ENCODE measurements around the gene ANXA2R. TPM values are rescaled to one million over a fixed set of nuclear protein-coding genes. Genes with fewer than 3 reads are reported as not detected.

ANXA2R gene
- total RNA-seq, 1 experiment from 2014 or later = 8.9 TPM

DNA sequence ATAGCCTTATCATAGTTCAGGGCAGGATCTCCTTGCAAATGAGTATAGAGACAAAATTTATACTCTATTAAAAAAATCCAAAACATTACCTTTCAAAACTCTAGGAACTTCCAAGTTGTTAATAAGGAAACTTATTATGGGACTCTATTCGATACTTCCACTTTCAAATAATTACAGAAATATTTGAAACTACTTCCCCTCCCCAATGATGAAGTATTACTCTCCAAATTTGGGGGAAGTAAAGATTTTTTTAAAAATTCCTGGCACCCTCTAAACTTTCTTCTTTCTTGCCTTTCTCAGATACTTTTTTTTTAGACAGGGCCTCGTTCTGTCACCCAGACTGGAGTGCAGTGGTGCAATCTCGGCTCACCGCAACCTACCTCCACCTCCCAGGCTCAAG is 35.1 kb downstream of the ANXA2R start:
- Histone ChIP-seq H3K4me2 (ENCODE audit: low read length) (no peak overlapping the region), H3K4me3 (ENCODE audit: low read length) (no peak overlapping the region), H3K27ac (ENCODE audit: low read length) (no peak overlapping the region), H3K36me3 (ENCODE audit: low read depth, low read length) (no peaks in the 10 kb centered on the region), H3K9me2 (replicated peaks; ENCODE audit: low read length) (0 out of 2 replicates have a peak, but pooled peaks cover 4% of the 10 kb centered on the region), H3K79me2 (ENCODE audit: low read length) (no peaks in the 10 kb centered on the region), H4K20me1 (ENCODE audit: low read length) (no peaks in the 10 kb centered on the region), H3F3A (ENCODE audit: low read length, unreplicated experiment) (no peaks in the 10 kb centered on the region), H2AFZ (ENCODE audit: low read length) (no peak overlapping the region), H3K4me1 (ENCODE audit: insufficient read depth, low read length) (peaks cover 14% of the 10 kb centered on the region; the same call in 1 of the 2 replicates), H3K9me3 (ENCODE audit: low read length) (no peaks in the 10 kb centered on the region), H3K9ac (ENCODE audit: low read length) (no peak overlapping the region), H3K27me3 (ENCODE audit: low read length) (no peaks in the 10 kb centered on the region)
- CTCF ChIA-PET = no interaction called here
- TF ChIP-seq CTCF (conservative IDR thresholded peaks at IDR 0.05; ENCODE audit: low read depth, low read length) (no peak), EZH2 (IDR thresholded peaks at IDR 0.05; ENCODE audit: low read length, unreplicated experiment) (no peak), EZH2phosphoT487 (IDR thresholded peaks at IDR 0.05; ENCODE audit: borderline replicate concordance, low read length) (no peak)
- DNase-seq = no peak
- POLR2A ChIA-PET (ENCODE audit: unreplicated experiment) = no interaction called here
- ATAC-seq = no peak
- intact Hi-C loops (cut with micrococcal nuclease) = loop anchor here (5.0 kb wide), 1 partner anchor 37 kb away; the partner anchor contains the start of gene ANXA2R
- BruUV-seq (replicated peaks) = no TSS peak

DNA sequence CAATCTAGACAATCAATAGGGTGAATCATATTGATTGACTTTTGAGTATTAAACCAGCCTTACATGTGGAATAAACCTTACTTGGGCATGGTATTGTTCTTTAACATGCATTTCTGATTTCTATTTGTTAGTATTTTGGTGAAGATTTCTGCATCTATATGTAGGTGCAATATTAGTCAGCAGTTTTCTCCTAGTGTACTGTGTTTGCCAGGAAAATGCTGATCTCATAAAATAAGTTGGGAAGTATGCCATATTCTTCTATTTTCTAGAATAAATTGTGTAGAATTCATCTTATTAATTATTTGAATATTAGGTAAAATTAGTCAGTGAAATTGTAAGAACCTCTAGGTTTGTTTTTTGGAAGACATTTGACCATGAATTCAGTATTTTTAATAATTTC is 38.4 kb downstream of the ANXA2R start:
- Histone ChIP-seq H3K4me1 (ENCODE audit: insufficient read depth, low read length) (no peaks in the 10 kb centered on the region), H3K9ac (ENCODE audit: low read length) (no peak overlapping the region), H3K36me3 (ENCODE audit: low read depth, low read length) (no peaks in the 10 kb centered on the region), H4K20me1 (ENCODE audit: low read length) (no peaks in the 10 kb centered on the region), H3K4me3 (ENCODE audit: low read length) (no peak overlapping the region), H3K9me3 (ENCODE audit: low read length) (no peaks in the 10 kb centered on the region), H3K9me2 (replicated peaks; ENCODE audit: low read length) (0 out of 2 replicates have a peak, but pooled peaks cover 4% of the 10 kb centered on the region), H3F3A (ENCODE audit: low read length, unreplicated experiment) (no peaks in the 10 kb centered on the region), H3K27ac (ENCODE audit: low read length) (no peak overlapping the region), H3K27me3 (ENCODE audit: low read length) (no peaks in the 10 kb centered on the region), H3K4me2 (ENCODE audit: low read length) (no peak overlapping the region), H2AFZ (ENCODE audit: low read length) (no peak overlapping the region), H3K79me2 (ENCODE audit: low read length) (no peaks in the 10 kb centered on the region)
- no peak for TF ChIP-seq CTCF (conservative IDR thresholded peaks at IDR 0.05; ENCODE audit: low read depth, low read length)
- no peak for TF ChIP-seq EZH2phosphoT487 (IDR thresholded peaks at IDR 0.05; ENCODE audit: borderline replicate concordance, low read length)
- no peak for TF ChIP-seq EZH2 (IDR thresholded peaks at IDR 0.05; ENCODE audit: low read length, unreplicated experiment)
- intact Hi-C loops (cut with micrococcal nuclease) = no loop called here
- no TSS peak for BruUV-seq (replicated peaks)
- DNase-seq = no peak
- ATAC-seq = no peak
- ChIA-PET CTCF (interaction anchor here (0.6 kb wide), 1 partner anchor 25 kb away, joined by 4 read pairs; no protein-coding TSS in a partner anchor), POLR2A (ENCODE audit: unreplicated experiment) (no interaction called here)

DNA sequence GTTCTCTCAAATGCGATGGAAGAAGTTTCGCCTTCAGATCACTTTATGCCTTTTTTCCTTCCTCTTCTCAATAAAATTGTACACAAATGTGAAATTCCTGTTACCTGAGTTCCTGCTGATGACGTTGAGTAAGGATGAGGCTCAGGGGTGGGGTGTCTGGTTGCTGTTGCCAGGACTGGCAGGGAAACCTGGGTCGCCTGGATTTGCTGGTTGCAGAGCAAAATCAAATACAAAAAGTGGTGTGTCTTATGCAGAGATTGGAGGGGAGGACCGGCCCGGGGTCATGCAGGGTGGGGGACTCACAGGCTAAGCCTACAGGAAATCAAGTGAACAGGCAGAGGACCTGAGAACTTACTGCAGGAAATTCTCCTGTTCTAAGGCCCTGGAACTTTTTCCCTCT is 39.2 kb downstream of the ANXA2R start:
- ATAC-seq (no peak), DNase-seq (no peak)
- Histone ChIP-seq H3K9ac (ENCODE audit: low read length) (no peak overlapping the region), H3K4me1 (ENCODE audit: insufficient read depth, low read length) (no peaks in the 10 kb centered on the region), H3K4me3 (ENCODE audit: low read length) (no peak overlapping the region), H3K36me3 (ENCODE audit: low read depth, low read length) (no peaks in the 10 kb centered on the region), H3K9me3 (ENCODE audit: low read length) (no peaks in the 10 kb centered on the region), H3K79me2 (ENCODE audit: low read length) (no peaks in the 10 kb centered on the region), H2AFZ (ENCODE audit: low read length) (no peak overlapping the region), H3K4me2 (ENCODE audit: low read length) (no peak overlapping the region), H3K9me2 (replicated peaks; ENCODE audit: low read length) (0 out of 2 replicates have a peak, but pooled peaks cover 4% of the 10 kb centered on the region), H3K27me3 (ENCODE audit: low read length) (no peaks in the 10 kb centered on the region), H3F3A (ENCODE audit: low read length, unreplicated experiment) (no peaks in the 10 kb centered on the region), H3K27ac (ENCODE audit: low read length) (no peak overlapping the region), H4K20me1 (ENCODE audit: low read length) (no peaks in the 10 kb centered on the region)
- POLR2A ChIA-PET (ENCODE audit: unreplicated experiment) = no interaction called here
- BruUV-seq (replicated peaks) = no TSS peak
- intact Hi-C loops (cut with micrococcal nuclease) = no loop called here
- CTCF ChIA-PET = no interaction called here
- TF ChIP-seq EZH2 (IDR thresholded peaks at IDR 0.05; ENCODE audit: low read length, unreplicated experiment) = no peak
- TF ChIP-seq CTCF (conservative IDR thresholded peaks at IDR 0.05; ENCODE audit: low read depth, low read length) = no peak
- TF ChIP-seq EZH2phosphoT487 (IDR thresholded peaks at IDR 0.05; ENCODE audit: borderline replicate concordance, low read length) = no peak
